NCI-H82 treated with DMSO at 0.1 percent for 48 hours (cell line): ENCODE results near the gene KCNT1.

Experiments
- DNase-seq: peaks from one replicate; lab custom pipeline; 2025; ENCODE audit not compliant: unreplicated experiment; lab: John Stamatoyannopoulos, UW

The KCNT1 gene

DNA sequence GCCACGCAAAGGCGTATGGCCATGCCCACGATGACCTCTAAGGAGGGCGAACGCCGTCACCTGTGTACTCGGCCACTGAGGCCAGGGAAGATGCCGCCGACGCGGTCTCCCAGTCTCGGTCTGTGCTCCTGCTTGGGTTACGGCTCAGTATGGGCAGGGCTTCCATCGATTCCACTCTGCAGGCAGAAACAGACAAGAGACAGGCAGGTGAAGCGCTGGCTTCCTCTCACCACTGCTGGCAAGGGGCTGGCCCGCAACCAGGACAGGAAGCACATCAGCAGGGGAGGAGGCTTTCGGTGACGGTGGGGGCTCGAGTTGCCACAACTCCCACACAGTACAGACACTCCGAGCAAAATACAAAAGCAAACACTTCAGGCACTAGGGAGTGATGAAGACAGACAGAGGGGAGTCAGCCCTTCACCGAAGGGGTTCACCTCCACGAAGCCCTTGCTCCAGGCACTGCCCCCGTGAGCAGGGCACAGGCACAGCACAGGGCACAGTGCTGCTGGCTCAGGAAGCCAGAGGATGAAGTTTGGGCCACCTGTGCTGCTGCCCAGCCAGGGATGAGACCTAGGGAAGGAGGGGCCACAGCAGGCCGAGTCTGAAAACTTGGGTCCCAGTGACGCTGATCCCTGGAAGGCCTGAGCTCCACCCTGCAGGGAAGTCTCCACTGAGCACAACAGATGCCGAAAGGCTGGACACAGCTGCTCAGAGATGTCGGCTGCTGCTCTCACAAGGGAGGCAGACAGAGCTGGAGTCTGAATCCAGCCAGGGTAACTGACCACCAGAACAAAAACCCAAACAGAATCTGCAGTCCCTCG is 114.1 kb downstream of the KCNT1 start:
- DNase-seq, result no peak

DNA sequence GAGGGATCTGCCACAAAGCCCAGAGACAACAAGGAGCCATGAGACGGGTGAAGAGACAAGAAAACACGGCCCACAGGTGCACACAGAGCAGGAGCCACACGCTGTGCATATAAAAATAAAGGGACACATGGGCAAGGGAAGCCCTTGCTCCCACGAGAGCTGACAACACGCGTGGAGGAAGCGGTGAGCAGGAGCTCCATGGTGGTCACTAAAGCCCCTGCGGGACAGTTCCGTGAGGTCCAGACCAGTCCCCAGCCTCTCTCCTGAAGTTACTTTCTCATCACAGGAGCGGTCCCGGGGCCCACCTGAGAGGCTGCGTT is 114.6 kb downstream of the KCNT1 start:
- DNase-seq, result no peak

DNA sequence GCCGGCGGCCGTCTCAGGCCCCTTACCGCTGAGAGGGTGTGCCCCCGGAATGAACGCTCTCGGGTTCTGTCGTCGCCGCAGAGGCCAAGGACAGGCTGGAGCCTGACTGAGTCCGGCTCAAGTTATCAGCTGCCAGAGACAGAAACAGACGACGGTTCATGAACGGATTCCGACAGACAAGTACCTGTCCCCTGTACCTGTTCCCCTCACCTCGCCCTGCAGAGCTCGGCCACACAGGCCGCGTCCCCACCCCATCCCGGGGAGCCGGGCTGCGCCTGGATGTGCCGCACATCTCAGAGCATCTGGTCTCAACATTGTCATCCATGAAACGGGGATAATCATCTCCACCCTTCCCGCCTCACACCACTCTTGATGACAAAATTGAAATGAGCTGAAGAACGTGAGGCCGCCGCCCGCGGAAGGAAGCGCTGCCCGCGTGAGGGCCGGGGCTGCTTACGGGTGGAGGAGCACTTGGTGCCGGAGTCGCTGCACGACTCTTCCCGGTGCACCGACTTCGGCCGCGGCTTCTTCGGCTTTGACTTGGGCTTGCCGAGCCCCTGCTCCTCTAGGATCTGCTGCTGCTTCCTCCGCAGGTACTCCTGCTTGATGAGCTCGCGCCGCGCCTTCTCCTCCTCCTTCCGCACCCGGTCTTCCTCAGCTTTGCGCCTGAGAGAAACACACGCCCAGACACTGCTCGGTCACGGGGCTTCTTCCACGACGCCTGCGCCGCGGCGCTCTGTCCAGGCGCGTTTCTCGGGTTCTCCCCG is 116.1 kb downstream of the KCNT1 start:
- no peak for DNase-seq

DNA sequence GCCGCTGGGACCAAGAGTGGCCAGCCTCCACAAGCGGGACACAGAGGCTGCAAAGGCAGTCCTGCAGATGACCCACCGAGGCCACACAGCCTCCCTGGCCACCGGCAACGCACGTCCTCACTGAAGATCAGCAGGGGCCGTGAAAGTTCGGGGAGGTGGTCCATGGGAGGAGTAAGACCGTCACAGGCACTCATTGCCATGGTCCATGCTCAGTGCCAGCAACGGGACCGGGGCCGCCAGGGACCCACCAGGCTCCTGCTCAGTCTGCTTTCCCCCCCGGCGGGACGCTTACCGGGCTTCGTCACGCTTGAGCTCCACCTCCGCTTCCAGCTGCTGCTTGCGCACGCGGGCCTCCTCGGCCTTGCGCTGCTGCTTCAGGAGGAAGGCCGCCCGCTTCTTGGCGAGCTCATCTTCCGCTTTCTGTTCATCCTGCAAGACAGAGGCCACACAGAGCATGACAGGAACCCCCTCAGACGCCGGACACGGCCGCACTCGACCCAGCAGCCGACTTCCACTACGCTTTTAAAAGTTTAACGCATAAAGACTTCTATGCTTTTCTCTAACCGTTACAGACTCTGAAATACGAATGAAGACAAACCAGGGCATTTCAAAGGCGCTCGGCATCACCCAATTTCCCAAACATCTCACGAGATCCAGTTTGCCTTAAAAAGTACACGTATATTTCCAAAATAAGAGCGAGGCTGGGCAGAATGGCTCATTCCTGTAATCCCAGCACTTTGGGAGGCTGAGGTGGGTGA is 116.9 kb downstream of the KCNT1 start:
- DNase-seq, result no peak

DNA sequence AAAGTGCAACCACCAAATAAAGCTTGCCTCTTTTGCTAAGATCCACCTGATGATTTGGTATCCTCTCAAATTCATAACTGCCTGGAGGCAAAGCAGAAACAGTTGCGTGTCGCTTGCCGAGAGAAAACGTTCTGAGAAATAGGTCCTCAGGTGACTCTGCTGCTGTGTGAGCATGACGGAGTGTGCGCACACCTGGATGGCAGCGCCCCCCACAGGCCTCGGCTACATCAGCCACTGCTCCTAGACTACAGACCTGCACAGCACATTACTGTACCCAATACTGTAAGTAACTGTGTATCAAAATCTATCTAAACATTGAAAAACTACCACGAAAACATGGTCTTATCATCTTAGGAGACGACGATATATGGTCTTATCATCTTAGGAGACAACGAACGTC is 117.9 kb downstream of the KCNT1 start:
- no peak for DNase-seq

DNA sequence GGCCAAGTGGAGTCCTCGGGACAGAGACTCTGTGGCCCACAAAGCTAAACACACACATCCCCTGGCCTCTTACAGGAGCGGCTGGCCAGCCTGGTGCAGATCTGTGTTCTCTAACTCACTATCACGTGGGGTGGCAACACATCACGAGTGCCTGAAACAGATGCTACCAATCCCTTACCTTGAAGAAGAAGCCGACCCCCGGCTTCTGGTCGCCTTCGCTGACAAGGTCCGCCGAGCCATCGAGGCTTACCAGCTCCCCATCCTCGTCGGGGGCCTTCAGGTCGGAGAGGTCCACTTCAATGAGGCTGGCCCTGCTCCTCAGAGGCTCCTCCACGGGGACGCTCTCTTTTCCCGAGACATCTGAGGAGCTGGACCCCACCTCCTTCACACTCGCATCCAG is 118.7 kb downstream of the KCNT1 start:
- no peak for DNase-seq

DNA sequence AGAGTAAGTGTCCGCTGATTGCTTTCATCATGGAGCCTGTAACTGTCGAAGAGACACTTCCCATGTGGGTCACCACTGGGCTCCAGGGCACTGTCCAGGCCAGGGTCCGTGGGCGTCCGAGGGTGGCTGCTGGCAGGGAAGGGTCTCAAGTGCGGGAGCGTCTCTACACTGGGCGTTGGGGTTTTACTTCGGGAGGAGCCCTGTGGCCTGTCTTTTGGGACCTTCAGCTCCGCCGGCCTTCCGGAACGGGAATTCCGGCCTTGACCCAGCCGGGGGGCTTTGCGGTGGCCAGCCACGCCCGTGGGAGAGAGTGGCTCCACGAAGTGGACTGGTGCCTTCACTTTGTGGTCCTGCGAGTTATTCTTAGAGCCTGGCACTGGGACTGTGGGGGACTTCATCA is 119.1 kb downstream of the KCNT1 start:
- no peak for DNase-seq

DNA sequence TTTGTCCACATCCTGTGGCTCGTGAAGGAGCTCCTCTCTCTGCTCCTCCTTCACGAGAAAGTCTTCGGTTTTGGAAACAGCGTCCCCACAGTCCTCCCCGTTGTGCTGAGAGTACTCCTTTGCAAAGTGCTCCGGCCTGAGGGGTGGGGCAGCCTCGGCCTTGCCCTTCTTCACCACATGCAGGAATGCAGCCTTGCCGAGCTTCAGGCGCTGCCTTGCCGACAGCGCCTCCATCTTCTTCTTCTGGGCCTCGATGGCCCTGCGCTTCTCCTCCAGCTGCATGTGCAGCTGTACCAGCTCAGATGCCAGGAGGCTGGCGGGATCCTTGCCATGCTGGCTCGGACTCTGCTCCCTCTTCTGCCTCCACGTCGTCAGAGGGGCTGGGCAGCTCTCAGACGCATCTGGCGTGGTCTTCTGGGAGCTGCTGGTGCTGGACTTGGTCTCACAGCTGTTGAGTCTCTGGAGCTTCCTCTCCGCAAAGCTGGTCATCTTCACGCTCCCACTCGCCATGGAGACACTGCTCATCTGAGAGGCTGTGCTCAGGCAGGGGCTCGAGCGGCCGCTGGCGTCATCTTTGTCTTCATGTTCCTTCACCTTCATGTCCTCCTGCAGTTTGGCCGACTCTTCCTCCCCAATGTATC is 119.9 kb downstream of the KCNT1 start:
- no peak for DNase-seq

DNA sequence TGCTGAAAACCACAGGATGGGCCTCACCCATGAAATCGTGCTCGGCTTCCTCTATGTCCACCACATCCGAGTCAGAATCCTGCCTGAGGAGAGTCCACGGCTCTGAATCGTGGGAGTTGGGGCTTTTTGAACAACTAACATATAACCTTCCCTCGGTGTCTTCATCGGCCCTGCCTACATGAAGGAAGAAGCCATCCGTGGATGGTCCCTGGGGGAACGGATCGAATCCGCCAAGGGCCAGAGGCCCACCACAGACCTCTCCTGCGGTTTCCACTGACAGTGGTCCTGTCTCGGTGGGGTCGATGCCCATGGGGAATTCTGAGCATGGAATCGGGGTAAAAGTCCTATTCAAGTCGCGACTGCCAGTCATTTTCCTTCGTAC is 120.4 kb downstream of the KCNT1 start:
- DNase-seq, result no peak

DNA sequence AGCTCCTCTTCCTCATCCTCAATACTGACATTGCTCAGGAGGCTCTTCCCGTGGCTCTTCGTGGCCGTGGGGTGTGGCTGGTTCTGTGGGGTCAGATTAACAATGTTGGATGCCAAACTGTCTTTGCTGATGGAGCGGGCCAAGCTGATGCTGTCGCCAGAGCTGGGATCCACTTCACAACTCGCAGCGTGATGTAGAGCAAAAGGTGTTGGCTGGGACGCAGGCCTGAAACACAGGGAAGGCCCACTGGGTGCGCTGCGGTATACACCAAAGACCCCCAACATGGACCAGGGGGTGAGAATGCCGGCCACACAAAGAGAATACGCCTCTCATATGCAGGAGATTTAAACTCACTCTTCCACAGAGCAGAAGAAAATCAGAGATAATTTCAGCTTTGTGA is 121.1 kb downstream of the KCNT1 start:
- DNase-seq, result no peak

DNA sequence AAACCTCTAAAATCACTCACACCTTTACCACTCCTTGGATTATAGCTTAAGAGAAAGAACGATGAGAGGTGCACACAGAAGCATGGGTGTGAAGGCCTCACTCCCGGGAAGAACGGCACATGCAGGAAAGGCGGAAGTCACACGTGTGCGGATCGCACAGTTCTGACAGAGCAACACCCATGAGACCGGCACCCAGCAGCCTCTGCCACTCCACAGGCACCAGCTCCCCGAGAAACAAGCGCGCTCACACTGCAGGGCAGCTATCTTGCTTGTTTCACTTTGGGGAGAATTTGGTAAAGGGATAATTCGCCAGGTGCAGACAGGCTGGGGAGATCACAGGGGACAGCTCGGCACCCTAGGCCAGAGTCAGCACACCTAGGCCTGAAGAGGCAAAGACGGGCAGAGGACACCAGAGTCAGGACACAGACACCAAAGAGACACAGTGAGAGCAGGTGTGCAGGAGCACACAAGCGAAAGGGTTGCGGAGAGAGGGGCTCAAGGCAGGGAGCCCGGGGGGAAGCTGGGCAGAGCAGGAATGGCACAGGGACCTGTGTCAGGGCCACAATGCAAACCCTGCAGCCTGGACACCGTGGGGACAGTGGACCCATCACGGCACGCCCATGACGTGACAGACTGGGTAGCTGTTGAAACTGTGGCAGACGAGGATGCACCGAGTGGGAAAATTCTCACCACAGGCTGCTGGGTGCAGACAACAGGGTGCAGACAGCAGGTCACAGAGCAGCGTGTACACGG is 123.6 kb downstream of the KCNT1 start:
- no peak for DNase-seq

DNA sequence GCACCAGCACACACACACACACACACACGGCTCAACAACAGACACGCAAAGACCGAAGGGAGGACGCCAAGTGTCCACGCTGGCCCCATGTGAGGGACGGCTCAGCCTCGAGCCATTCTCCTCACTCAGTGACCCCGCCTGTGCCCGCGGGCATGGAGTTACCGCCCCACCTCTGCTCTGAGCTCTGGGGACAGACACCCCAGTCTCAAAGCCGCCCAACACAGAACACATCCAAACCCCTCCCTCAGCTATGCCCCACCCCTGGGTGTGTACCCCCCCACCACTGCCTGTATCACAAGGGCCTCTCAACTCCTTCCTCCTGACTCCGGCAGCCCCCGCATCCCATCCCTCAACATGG is 124.2 kb downstream of the KCNT1 start:
- no peak for DNase-seq

DNA sequence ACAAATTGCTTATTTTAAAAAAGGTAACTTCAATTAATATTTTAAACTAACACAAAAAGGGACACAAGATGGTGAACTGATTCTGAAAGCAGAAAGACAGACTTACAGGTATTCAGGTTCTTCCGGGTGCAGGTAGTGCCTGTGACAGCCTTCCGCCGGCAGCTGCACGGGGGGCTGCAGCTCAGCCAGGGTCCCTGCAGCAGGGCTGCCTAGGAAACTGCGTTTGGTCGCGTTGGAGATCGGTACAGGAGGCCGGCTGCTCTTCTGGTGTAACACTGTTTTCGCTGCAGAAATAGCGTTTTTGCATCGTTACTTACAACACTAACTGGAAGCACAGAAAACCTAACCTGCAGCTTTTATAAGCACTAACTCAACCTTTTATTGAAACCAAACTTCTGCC is 125.3 kb downstream of the KCNT1 start:
- DNase-seq, result no peak

DNA sequence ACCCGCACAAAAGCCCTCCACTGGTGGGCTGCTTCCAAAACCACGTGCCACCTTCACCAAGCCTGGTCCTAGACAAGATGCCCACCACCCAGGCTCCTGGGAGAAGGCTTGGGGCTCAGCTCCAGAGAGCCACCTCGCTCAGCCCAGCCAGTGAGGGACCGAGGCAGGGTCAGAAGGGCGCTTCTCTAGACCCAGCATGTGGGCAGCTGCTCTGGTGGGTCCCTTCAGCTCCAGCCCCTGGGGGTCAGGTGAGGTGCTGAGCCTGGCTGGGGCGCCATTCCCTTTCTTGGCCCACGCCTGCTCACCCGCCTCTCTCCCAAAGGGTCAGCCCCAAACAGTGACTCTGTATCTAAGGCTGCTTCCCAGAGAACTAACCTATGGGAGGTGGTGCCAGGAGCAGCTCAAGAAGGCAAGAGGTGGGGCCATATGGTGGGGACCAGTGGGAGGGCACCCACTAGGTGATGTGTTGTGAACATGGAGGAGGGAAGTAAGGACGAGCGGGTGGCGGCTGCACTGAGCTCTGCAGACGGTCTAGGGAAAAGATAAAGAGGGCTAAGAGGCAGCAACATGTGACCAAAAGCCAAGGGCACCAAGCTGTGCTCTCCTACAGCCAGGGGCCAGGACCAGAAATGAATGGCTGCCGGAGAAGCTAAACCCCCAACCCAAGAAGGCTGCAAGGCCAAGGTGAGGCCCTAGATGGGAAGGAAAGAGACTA is 126.0 kb downstream of the KCNT1 start:
- no peak for DNase-seq

DNA sequence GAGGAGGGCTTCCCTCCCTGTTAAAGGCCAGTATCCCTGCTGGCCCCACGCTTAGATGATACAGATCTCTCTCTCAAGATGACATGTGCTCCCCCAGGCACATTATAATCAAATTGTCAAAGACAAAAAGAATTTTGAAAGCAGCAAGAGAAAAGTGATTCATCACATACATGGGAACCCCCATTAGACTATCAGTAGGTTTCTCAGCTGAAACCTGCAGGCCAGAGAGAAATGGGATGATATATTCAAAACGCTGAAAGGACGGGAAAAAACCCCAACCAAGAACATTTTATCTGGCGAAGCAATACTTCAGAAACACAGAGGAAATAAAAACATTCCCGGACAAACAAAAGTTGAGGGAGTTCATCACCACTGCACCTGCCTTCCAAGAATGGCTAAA is 126.7 kb downstream of the KCNT1 start:
- no peak for DNase-seq

DNA sequence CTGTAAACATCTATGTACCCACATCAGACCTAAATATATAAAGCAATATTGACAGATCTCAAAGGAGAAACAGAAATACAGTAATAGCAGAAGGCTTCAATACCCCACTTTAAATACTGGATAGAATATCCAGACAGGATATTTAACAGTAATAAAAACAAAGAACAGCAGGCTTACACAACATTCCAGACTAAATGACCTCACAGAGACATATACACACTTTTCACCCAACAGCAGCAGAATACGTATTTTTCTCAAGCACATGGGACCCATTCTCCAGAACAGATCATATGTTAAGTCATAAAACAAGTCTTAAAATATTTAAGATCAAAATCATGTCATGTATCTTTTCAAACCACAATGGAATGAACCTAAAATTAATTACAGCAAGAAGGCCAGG is 128.5 kb downstream of the KCNT1 start:
- no peak for DNase-seq

DNA sequence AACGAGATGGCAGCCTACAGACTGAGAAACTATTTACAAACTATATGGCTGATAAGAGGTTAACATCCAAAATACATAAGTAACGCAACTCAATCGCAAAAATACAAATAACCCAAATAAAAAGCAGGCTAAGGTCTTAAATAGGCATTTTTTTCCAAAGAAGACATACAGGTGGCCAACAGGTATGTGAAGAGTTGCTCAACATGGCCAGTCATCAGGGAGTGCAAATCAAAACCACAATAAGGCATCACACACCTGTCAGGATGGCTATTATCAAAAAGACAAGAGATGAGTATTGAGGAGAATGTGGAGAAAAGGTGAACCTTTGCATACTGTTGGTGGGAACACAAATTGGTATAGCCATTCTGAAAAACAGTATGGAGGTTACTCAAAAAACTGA is 131.9 kb downstream of the KCNT1 start:
- no peak for DNase-seq

DNA sequence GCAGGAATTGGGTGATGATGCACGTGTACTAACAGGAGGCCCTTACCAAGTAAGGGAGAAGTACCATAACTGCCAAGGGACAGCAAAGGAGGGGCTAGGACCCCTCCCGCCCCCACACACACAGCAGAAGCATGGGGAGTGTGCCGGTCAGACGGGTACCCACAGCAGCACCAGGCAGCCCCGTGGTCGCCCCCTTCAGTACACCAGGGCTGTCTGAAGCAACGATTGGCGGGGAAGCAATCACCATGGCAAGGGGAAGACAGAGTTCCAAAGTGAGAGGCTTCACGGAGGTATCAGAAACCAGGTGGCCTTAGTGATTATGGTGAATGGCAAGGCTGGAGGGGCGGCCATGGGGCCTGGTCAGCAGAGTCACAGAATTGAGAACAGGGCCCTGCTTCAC is 133.1 kb downstream of the KCNT1 start:
- no peak for DNase-seq

DNA sequence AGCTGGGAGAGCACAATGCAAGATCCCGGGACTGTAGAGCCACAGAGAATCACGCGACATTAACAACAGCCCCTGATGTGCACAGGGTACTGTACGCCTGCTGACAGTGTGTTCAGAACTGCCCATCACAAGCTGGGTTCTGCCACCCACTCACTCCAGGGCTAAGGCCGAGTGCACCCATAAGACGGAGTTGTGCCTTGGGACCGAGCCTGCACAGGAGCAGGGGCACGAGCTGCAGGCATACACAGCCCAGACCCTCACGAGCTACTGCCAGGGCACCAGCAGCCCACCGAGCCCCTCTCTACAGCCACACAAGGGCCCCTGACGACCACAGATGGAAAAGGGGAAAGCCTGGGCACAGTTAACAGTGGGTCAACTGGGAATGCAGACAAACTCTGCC is 137.5 kb downstream of the KCNT1 start:
- DNase-seq, result no peak

DNA sequence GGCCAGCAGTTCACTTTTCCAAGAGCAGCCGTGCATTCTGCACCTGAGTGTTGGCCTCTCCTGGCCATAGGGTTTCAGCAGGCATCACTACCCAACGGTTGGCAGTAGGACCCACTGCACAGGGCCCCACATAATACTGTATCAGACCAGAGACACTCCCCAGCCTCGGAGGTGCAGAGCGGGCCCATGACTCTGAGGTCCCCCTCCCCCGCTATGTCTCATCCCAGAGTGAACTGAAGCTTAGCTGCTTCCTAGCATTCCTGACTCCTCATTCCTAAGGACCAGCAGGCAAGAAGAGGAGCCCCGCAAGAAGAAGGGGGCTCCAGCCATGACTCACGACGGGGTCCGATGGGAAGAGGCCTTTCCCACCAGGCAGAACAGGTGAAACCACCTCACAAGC is 138.1 kb downstream of the KCNT1 start:
- no peak for DNase-seq
